A549 treated with CpdA at 1 μM for 4 hours (cell line): Measurements from ENCODE around the gene FBXL17. TPM values are rescaled to one million over a fixed set of nuclear protein-coding genes. Genes with fewer than 3 reads are reported as not detected.

Experiments
- total RNA-seq: library from RNA; stranded (reverse); fragments of 200-300 nt; extraction: Qiagen RNA extraction; gene quantifications from 5 replicates; pipeline ENCODE4 v1.2.3, GENCODE V29; 2022; ENCODE audit warnings: low read depth

FBXL17 gene
- 4.3 to 9.5 TPM (median 7.0 TPM) in 5 replicates for total RNA-seq

DNA sequence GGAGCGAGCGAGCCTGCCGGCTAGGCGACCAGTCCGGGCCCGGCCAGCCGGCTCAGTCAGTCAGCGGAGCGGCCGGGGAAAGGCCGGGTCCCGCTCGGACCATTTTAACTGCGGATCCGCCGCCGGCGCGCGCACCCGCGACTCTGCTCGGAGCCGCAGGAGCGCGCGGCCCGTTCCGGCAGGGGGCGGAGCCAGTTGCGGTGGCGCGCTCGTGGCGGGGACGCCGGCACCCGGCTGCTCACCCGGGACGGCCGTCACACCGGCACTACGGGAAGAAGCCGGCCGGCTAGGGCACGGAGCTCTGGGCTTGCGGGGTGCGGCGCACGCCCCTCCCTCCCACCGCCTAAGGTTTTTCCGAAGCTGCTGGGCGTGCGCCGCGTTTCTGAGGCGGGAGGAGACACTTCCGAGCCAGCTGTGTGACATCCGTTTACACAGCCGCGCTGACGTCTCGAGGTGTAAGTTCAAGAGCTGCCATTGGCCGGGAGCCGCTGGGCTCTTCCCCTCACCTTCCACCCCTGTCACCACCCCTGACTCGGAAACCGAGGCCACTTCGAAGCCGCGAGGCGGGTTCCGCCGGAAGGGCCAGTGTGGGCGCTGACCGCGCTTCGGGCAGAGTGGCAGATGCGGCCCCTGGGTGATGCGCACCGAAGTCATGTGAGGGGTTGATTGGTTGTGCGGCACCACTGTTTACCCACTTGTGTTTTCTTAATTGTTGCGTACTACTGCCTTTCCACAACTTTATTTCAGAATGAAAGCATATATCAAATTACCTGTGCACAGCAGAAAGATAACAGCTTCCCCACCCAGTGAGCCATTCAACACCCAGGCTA lies at the start of gene FBXL17:
Gene FBXL17, minus strand, starts transcription at position 145 of the 830 bp plus-strand sequence.

